ENCODE measurements around the gene STX8.
"Not testable (repeated sequence)": the region's sequence is repeated elsewhere in the genome, so short reads cannot be mapped to it uniquely, and the experiment has no call there.

The STX8 gene

DNA sequence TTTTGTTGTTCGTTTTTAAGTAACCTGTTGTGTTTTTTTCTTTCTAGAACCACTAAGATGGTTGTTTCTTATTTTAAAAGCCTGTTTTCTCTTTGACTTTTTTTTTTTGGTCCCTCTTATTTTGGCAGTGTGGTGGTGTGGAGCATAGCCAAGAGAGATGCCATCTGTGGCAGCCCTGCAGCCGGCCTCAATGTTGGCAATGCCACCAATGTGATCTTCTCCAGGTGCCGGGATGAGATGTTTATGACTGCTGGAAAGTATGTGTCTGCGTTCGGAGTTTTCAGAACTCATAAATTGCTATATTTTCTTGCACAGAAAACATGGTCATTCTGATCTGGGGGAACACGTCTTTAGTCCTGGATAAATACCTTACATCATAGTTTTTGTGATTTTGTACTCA, 18.4 kb upstream of the STX8 start:
- no peak overlapping the region for H3K4me3 ChIP-seq (ENCODE audit: low read length in 2 of 2)
- H3K27me3 ChIP-seq (ENCODE audit: control insufficient read depth in 2 of 2, insufficient read depth in 2 of 2, low read length in 2 of 2), result no peaks in the 10 kb centered on the region
- H3K36me3 ChIP-seq (ENCODE audit: control insufficient read depth in 2 of 2, insufficient read depth in 2 of 2, low read length in 2 of 2), result no peaks in the 10 kb centered on the region
- H3K27ac ChIP-seq (ENCODE audit: low read depth in 2 of 2, low read length in 2 of 2), result no peak overlapping the region
- no peak overlapping the region for H3K9ac ChIP-seq (ENCODE audit: low read depth in 1 of 2, low read length in 2 of 2)
- H3K4me1 ChIP-seq (ENCODE audit: control insufficient read depth in 2 of 2, insufficient read depth in 2 of 2, low read length in 2 of 2), result no peaks in the 10 kb centered on the region
- no peaks in the 10 kb centered on the region for H3K9me3 ChIP-seq (ENCODE audit: control insufficient read depth in 2 of 2, low read length in 2 of 2)

DNA sequence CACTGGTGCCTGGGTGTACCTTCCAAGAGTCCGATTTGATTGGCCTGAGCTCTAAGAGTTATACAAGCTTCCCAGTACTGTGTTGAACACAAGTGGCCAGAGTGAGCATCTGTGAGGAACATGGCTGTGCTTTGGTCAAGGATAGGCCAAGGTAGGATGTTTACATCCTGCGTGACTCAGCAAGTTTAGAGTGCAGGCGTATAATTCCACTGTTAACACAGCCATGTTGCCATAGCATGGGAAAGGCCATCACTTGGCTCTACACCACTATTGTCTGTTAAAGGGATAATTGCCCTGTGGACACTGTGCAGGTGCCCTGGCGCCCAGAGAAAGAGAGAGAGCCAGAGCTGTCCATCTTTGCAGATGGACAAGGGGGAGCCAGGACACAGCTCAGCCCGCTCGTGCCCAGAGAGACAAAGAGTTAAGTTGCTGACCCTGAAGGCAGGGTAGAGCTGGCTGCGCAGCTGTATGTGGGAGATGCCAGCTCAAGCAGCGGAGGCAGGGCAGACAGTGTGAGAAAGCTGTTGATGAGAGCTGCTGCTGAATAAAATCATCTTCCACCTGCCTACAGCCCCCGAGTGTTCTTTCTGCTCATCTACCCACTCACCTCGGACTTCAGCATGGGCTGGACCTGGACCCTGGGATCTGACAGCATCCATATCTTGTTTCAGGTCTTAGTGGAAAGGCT, 12.5 kb upstream of the STX8 start:
- Histone ChIP-seq H3K36me3 (ENCODE audit: control insufficient read depth in 2 of 2, insufficient read depth in 2 of 2, low read length in 2 of 2) (no peaks in the 10 kb centered on the region), H3K27me3 (ENCODE audit: control insufficient read depth in 2 of 2, insufficient read depth in 2 of 2, low read length in 2 of 2) (no peaks in the 10 kb centered on the region), H3K9ac (ENCODE audit: low read depth in 1 of 2, low read length in 2 of 2) (no peak overlapping the region), H3K9me3 (ENCODE audit: control insufficient read depth in 2 of 2, low read length in 2 of 2) (no peaks in the 10 kb centered on the region), H3K27ac (ENCODE audit: low read depth in 2 of 2, low read length in 2 of 2) (no peak overlapping the region), H3K4me3 (ENCODE audit: low read length in 2 of 2) (no peak overlapping the region), H3K4me1 (ENCODE audit: control insufficient read depth in 2 of 2, insufficient read depth in 2 of 2, low read length in 2 of 2) (no peaks in the 10 kb centered on the region)

DNA sequence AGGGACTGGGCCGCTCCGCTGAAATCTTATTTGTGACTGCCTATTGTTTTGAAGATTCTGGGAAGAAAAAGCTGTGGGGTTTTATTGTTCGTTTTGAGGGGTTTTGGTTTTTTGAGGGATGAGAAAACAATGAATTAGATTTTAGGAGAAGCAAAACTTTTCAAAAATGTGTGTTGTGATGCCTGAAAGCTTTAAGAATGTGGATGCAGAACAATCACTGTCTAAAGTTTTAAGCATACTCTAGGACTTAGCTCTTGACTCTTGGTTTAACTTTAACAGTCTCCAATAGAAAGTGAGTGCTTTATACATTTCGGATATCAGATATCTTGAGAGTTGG, 1.7 kb upstream of the STX8 start:
- no peaks in the 10 kb centered on the region for H3K9me3 ChIP-seq (ENCODE audit: control insufficient read depth in 2 of 2, low read length in 2 of 2)
- H3K36me3 ChIP-seq (ENCODE audit: control insufficient read depth in 2 of 2, insufficient read depth in 2 of 2, low read length in 2 of 2), result no peaks in the 10 kb centered on the region
- no peak overlapping the region for H3K9ac ChIP-seq (ENCODE audit: low read depth in 1 of 2, low read length in 2 of 2)
- no peaks in the 10 kb centered on the region for H3K27me3 ChIP-seq (ENCODE audit: control insufficient read depth in 2 of 2, insufficient read depth in 2 of 2, low read length in 2 of 2)
- no peak overlapping the region for H3K27ac ChIP-seq (ENCODE audit: low read depth in 2 of 2, low read length in 2 of 2)
- no peak overlapping the region for H3K4me3 ChIP-seq (ENCODE audit: low read length in 2 of 2)
- H3K4me1 ChIP-seq (ENCODE audit: control insufficient read depth in 2 of 2, insufficient read depth in 2 of 2, low read length in 2 of 2), result peaks cover 6 to 19% of the 10 kb centered on the region in 2 donors

DNA sequence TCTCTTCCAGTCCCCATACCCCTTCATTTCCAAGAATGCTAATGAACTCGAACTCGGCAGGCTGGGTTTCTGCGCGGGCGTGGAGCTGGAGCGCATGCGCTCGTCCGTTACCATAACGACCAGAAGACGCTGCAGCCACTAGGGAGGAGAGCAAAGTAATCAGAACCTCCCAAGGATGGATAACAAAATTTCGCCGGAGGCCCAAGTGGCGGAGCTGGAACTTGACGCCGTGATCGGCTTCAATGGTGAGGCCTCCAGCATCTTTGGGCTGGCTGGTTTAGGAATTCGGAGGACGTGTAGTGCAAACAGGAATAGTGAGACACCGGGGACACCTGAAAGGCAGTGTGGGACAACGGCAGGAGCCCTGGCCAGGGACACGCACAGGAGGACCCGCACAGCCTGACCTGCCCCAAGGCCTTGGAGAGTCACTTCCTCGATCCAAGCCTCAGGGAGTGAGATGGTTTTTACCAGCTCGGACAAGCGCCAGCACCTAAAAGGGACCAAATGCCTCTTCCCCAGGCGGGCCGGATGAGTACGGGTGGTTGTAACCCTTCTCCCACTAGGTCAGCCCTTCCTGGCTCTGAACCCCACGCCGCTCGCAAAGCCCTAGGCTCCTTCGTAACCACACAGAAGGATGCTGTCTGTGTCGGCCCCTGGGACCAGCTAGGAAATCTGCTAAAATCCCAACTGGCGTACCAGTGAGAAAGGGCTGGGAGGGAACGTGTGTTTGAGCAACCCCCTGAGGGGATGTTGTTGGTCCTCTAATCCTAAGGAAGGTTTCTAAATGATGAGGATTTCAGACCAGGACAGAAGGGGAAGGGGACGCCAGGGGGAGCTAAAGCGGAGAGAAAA, 1.1 kb upstream of the STX8 start, which contains the start of gene CFAP52:
Gene CFAP52 (plus strand): TSS at position 122 of the 852 bp plus-strand sequence. CDS start 54 bp downstream, at position 176.
- Histone ChIP-seq H3K27ac (ENCODE audit: low read depth in 2 of 2, low read length in 2 of 2) (peak within 1 kb of the TSS in 1 of 2 donors; percentile 38), H3K4me3 (ENCODE audit: low read length in 2 of 2) (peak within 1 kb of the TSS; percentile 88 to 99), H3K4me1 (ENCODE audit: control insufficient read depth in 2 of 2, insufficient read depth in 2 of 2, low read length in 2 of 2) (peaks cover 6 to 19% of the 10 kb centered on the region in 2 donors), H3K9me3 (ENCODE audit: control insufficient read depth in 2 of 2, low read length in 2 of 2) (no peaks in the 10 kb centered on the region), H3K36me3 (ENCODE audit: control insufficient read depth in 2 of 2, insufficient read depth in 2 of 2, low read length in 2 of 2) (no peaks in the 10 kb centered on the region), H3K27me3 (ENCODE audit: control insufficient read depth in 2 of 2, insufficient read depth in 2 of 2, low read length in 2 of 2) (no peaks in the 10 kb centered on the region), H3K9ac (ENCODE audit: low read depth in 1 of 2, low read length in 2 of 2) (peak within 1 kb of the TSS; percentile 81 to 86)

DNA sequence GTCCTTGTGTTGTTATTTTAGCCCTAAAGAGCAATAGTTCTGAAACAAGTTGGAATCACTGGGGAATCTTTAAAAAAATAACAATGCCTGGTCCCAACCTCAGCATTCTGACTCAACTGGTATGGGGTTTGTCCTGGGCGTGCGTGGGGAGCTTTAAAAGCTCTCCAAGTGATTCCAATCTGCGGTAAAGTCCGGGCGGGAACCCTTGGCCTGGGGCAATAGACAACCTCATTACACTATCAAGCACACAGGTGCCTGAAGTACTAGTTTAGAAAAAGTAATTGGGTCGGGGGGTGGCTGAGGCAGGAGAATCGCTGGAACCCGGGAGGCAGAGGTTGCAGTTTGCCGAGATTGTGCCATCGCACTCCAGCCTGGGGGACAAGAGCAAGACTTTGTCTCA, 4.4 kb downstream of the STX8 start:
- Histone ChIP-seq H3K4me1 (ENCODE audit: control insufficient read depth in 2 of 2, insufficient read depth in 2 of 2, low read length in 2 of 2) (peaks cover 0 to 11% of the 10 kb centered on the region in 2 donors), H3K27ac (ENCODE audit: low read depth in 2 of 2, low read length in 2 of 2) (no peak overlapping the region), H3K36me3 (ENCODE audit: control insufficient read depth in 2 of 2, insufficient read depth in 2 of 2, low read length in 2 of 2) (peaks cover 5 to 8% of the 10 kb centered on the region in 2 donors), H3K9me3 (ENCODE audit: control insufficient read depth in 2 of 2, low read length in 2 of 2) (no peaks in the 10 kb centered on the region), H3K27me3 (ENCODE audit: control insufficient read depth in 2 of 2, insufficient read depth in 2 of 2, low read length in 2 of 2) (no peaks in the 10 kb centered on the region), H3K4me3 (ENCODE audit: low read length in 2 of 2) (no peak overlapping the region), H3K9ac (ENCODE audit: low read depth in 1 of 2, low read length in 2 of 2) (no peak overlapping the region)

DNA sequence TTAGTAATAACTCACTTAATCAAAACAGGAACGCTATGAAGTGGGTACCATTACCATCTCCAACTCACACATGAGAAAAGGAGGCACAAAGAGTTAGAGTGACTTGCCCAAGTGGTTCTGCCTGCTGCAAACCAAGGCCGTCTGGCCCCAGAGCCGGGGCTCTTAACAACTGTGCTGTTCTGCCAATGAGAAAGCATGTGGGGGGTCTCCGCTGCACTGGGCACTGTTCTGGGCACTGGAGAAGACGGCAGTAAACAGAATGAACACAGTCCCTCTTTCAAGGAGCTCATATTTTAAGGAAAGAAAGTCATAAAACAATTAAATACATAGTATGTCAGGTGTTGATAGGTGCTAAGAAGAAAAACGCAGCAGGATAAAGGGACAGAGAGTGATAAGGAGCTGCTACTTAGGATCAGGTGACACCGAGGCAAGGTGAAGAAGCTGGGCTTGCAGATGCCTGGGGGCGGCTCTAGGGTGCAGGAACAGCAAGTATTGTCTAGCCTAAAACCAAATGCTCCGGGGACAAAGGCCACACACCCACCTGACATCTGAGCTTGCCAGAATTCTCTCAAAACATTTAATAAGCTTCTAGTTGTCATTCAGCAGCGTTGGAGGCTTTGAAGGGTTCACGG, 6.5 kb downstream of the STX8 start:
- Histone ChIP-seq H3K9ac (ENCODE audit: low read depth in 1 of 2, low read length in 2 of 2) (no peak overlapping the region), H3K4me1 (ENCODE audit: control insufficient read depth in 2 of 2, insufficient read depth in 2 of 2, low read length in 2 of 2) (no peaks in the 10 kb centered on the region), H3K9me3 (ENCODE audit: control insufficient read depth in 2 of 2, low read length in 2 of 2) (no peaks in the 10 kb centered on the region), H3K4me3 (ENCODE audit: low read length in 2 of 2) (no peak overlapping the region), H3K27ac (ENCODE audit: low read depth in 2 of 2, low read length in 2 of 2) (no peak overlapping the region), H3K36me3 (ENCODE audit: control insufficient read depth in 2 of 2, insufficient read depth in 2 of 2, low read length in 2 of 2) (peaks cover 5 to 8% of the 10 kb centered on the region in 2 donors), H3K27me3 (ENCODE audit: control insufficient read depth in 2 of 2, insufficient read depth in 2 of 2, low read length in 2 of 2) (no peaks in the 10 kb centered on the region)

DNA sequence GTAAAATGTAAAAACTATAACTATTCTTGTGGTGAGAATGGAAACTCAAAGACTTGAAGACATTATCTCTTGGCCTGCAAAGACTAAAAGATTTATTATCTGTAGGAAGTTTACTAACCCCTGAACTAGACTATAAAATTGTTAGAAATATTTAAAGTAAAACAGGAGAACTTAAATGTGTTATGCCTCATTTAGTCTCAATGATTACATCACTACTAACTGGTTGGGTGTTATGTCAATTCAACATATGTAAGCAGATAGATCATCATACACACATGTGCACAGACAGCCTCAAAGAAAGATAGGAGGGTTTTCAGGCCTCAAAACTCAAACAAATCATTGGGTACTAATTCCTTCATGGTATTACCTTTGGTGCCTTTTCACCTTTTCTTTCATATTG, 7.6 kb downstream of the STX8 start:
- no peaks in the 10 kb centered on the region for H3K4me1 ChIP-seq (ENCODE audit: control insufficient read depth in 2 of 2, insufficient read depth in 2 of 2, low read length in 2 of 2)
- no peaks in the 10 kb centered on the region for H3K27me3 ChIP-seq (ENCODE audit: control insufficient read depth in 2 of 2, insufficient read depth in 2 of 2, low read length in 2 of 2)
- no peak overlapping the region for H3K4me3 ChIP-seq (ENCODE audit: low read length in 2 of 2)
- H3K36me3 ChIP-seq (ENCODE audit: control insufficient read depth in 2 of 2, insufficient read depth in 2 of 2, low read length in 2 of 2), result peaks cover 5 to 8% of the 10 kb centered on the region in 2 donors
- H3K9ac ChIP-seq (ENCODE audit: low read depth in 1 of 2, low read length in 2 of 2), result no peak overlapping the region
- no peak overlapping the region for H3K27ac ChIP-seq (ENCODE audit: low read depth in 2 of 2, low read length in 2 of 2)
- H3K9me3 ChIP-seq (ENCODE audit: control insufficient read depth in 2 of 2, low read length in 2 of 2), result no peaks in the 10 kb centered on the region

DNA sequence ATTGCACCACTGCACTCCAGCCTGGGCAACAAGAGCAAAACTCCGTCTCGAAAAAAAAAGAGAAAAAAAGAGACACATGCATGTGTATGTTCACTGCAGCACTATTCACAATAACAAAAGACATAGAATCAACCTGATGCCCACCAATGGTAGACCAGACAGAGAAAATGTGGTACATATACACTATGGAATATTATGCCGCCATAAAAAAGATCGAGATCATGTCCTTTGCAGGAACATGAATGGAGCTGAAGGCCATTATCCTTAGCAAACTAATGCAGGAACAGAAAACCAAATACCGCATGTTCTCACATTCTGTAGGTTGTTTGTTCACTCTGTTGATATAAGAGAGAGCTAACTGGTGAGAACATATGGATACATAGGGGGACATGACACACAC, 8.9 kb downstream of the STX8 start:
- not testable (repeated sequence) for H3K9me3 ChIP-seq (ENCODE audit: control insufficient read depth in 2 of 2, low read length in 2 of 2); H3K27ac ChIP-seq (ENCODE audit: low read depth in 2 of 2, low read length in 2 of 2); H3K4me3 ChIP-seq (ENCODE audit: low read length in 2 of 2); H3K4me1 ChIP-seq (ENCODE audit: control insufficient read depth in 2 of 2, insufficient read depth in 2 of 2, low read length in 2 of 2); H3K9ac ChIP-seq (ENCODE audit: low read depth in 1 of 2, low read length in 2 of 2); H3K36me3 ChIP-seq (ENCODE audit: control insufficient read depth in 2 of 2, insufficient read depth in 2 of 2, low read length in 2 of 2); H3K27me3 ChIP-seq (ENCODE audit: control insufficient read depth in 2 of 2, insufficient read depth in 2 of 2, low read length in 2 of 2)

DNA sequence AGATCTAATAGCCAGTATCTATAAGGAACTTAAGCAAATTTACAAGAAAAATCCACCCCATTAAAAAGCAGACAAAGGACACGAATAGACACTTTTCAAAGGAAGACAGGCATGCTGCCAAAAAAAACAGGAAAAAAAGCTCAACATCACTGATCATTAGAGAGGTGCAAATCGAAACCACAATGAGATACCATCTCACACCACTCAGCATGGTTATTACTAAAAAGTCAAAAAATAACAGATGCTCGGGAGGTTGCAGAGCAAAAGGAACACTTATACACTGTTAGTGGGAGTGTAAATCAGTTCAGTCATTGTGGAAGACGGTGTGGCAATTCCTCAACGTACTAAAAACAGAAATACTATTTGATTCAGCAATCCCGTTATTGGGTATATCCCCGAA, 9.6 kb downstream of the STX8 start:
- no peak overlapping the region for H3K9ac ChIP-seq (ENCODE audit: low read depth in 1 of 2, low read length in 2 of 2)
- H3K27me3 ChIP-seq (ENCODE audit: control insufficient read depth in 2 of 2, insufficient read depth in 2 of 2, low read length in 2 of 2), result no peaks in the 10 kb centered on the region
- H3K4me1 ChIP-seq (ENCODE audit: control insufficient read depth in 2 of 2, insufficient read depth in 2 of 2, low read length in 2 of 2), result no peaks in the 10 kb centered on the region
- no peaks in the 10 kb centered on the region for H3K9me3 ChIP-seq (ENCODE audit: control insufficient read depth in 2 of 2, low read length in 2 of 2)
- no peak overlapping the region for H3K4me3 ChIP-seq (ENCODE audit: low read length in 2 of 2)
- H3K36me3 ChIP-seq (ENCODE audit: control insufficient read depth in 2 of 2, insufficient read depth in 2 of 2, low read length in 2 of 2), result peaks cover 5 to 8% of the 10 kb centered on the region in 2 donors
- no peak overlapping the region for H3K27ac ChIP-seq (ENCODE audit: low read depth in 2 of 2, low read length in 2 of 2)

DNA sequence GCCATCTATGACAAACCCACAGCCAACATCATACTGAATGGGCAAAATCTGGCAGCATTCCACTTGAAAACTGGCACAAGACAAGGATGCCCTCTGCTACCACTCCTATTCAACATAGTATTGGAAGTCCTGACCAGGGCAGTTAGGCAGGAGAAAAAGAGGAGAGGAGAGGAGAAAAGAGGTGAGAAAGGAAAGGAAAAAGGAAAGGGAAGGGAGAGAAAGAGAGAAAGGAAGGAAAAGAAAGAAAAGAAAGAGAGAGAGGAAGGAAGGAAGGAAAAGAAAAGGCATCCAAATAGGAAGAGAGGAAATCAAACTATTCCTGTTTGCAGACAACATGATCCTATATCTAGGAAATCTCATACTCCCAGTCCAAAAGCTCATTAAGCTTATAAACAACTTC, 11.5 kb downstream of the STX8 start:
- Histone ChIP-seq H3K4me1 (ENCODE audit: control insufficient read depth in 2 of 2, insufficient read depth in 2 of 2, low read length in 2 of 2) (no peaks in the 10 kb centered on the region), H3K36me3 (ENCODE audit: control insufficient read depth in 2 of 2, insufficient read depth in 2 of 2, low read length in 2 of 2) (peaks cover 2 to 8% of the 10 kb centered on the region in 2 donors), H3K4me3 (ENCODE audit: low read length in 2 of 2) (no peak overlapping the region), H3K9ac (ENCODE audit: low read depth in 1 of 2, low read length in 2 of 2) (no peak overlapping the region), H3K27ac (ENCODE audit: low read depth in 2 of 2, low read length in 2 of 2) (no peak overlapping the region), H3K27me3 (ENCODE audit: control insufficient read depth in 2 of 2, insufficient read depth in 2 of 2, low read length in 2 of 2) (no peaks in the 10 kb centered on the region), H3K9me3 (ENCODE audit: control insufficient read depth in 2 of 2, low read length in 2 of 2) (no peaks in the 10 kb centered on the region)

All from mucosa of rectum (tissue), 2 donors.